MM.1S (cell line): ENCODE measurements around the gene PRRC1.

Experiments
- DNase-seq: peaks from one replicate; pipeline ENCODE4 v3.0.0-alpha.2; 2015
- H2AFZ ChIP-seq: fragments of 300-600 bp; sonication (generic); 2 replicates; pipeline ENCODE4 v1.6.0; 2016; ENCODE audit warnings: antibody characterized with exemption, low read length
- H3F3A ChIP-seq: fragments of 300-600 bp; sonication (generic); 2 replicates; pipeline ENCODE4 v1.6.1; 2016; ENCODE audit warnings: mild to moderate bottlenecking, antibody characterized with exemption, low read length, moderate library complexity, mixed read lengths; ENCODE audit not compliant: insufficient read depth
- H3K27ac ChIP-seq: fragments of 300-600 bp; sonication (generic); 2 replicates; pipeline ENCODE4 v1.5.1; 2016; ENCODE audit warnings: mild to moderate bottlenecking, low read length
- H3K27me3 ChIP-seq: fragments of 300-600 bp; sonication (generic); replicated peaks from 2 replicates; pipeline ENCODE4 v1.6.0; 2016; ENCODE audit warnings: low read length; ENCODE audit not compliant: insufficient read depth
- H3K36me3 ChIP-seq: fragments of 300-600 bp; sonication (generic); replicated peaks from 2 replicates; pipeline ENCODE4 v1.6.1; 2016; ENCODE audit warnings: mild to moderate bottlenecking, low read length, mixed read lengths; ENCODE audit not compliant: insufficient read depth
- H3K4me1 ChIP-seq: fragments of 300-600 bp; sonication (generic); 2 replicates; pipeline ENCODE4 v1.6.1; 2016; ENCODE audit warnings: low read length, mixed read lengths
- H3K4me2 ChIP-seq: fragments of 300-600 bp; sonication (generic); 2 replicates; pipeline ENCODE4 v1.6.0; 2016; ENCODE audit warnings: low read depth, low read length
- H3K4me3 ChIP-seq: fragments of 300-600 bp; sonication (generic); 2 replicates; pipeline ENCODE4 v1.5.1; 2016; ENCODE audit warnings: low read length, mixed read lengths
- H3K79me2 ChIP-seq: fragments of 300-600 bp; sonication (generic); 2 replicates; pipeline ENCODE4 v1.6.1; 2016; ENCODE audit warnings: mixed run types, low read length, mixed read lengths
- H3K9ac ChIP-seq: fragments of 300-600 bp; sonication (generic); 2 replicates; pipeline ENCODE4 v1.6.1; 2016; ENCODE audit warnings: low read length, mixed read lengths
- H3K9me2 ChIP-seq: fragments of 300-600 bp; sonication (generic); replicated peaks from 2 replicates; pipeline ENCODE4 v1.6.1; 2016; ENCODE audit warnings: mild to moderate bottlenecking, low read length, mixed read lengths; ENCODE audit not compliant: insufficient read depth
- H3K9me3 ChIP-seq: fragments of 300-600 bp; sonication (generic); replicated peaks from 2 replicates; pipeline ENCODE4 v1.6.1; 2016; ENCODE audit warnings: mild to moderate bottlenecking, low read length, mixed read lengths; ENCODE audit not compliant: insufficient read depth
- H4K20me1 ChIP-seq: fragments of 300-600 bp; sonication (generic); 2 replicates; pipeline ENCODE4 v1.6.1; 2016; ENCODE audit warnings: mild to moderate bottlenecking, low read length, moderate library complexity, mixed read lengths; ENCODE audit not compliant: insufficient read depth
- CTCF ChIP-seq: fragments of 300-600 bp; sonication (generic); IDR thresholded peaks from 2 replicates; pipeline ENCODE4 v1.5.1; 2016; ENCODE audit warnings: antibody characterized with exemption, low read length, mixed read lengths
- EZH2 ChIP-seq: fragments of 300-600 bp; sonication (generic); optimal IDR thresholded peaks from 2 replicates; pipeline ENCODE3; 2017; ENCODE audit warnings: low read depth, mild to moderate bottlenecking, antibody characterized with exemption, low read length, mixed read lengths
- EZH2phosphoT487 ChIP-seq: fragments of 300-600 bp; sonication (generic); IDR thresholded peaks from 2 replicates; pipeline ENCODE4 v1.6.1; 2018; ENCODE audit warnings: antibody characterized with exemption, low read length

The PRRC1 gene

GRCh38 chr5:127517480-127518318 is at the start of gene PRRC1:
PRRC1 (plus strand) TSS chr5:127517640; CDS start chr5:127523480, 5,840 bp downstream.
- Histone ChIP-seq H3K27ac (peak within 1 kb of the TSS; percentile 87), H3K4me3 (peak within 1 kb of the TSS; percentile 99), H3K36me3 (peaks cover 4% of the 10 kb centered on the region; the same call in 1 of the 2 replicates), H3K4me2 (peak within 1 kb of the TSS; percentile 79), H3F3A (peaks cover 11% of the 10 kb centered on the region; the same call in 1 of the 2 replicates), H2AFZ (peak within 1 kb of the TSS; percentile 98), H3K9me2 (no peaks in the 10 kb centered on the region), H3K27me3 (no peaks in the 10 kb centered on the region), H3K79me2 (peaks cover 50% of the 10 kb centered on the region), H4K20me1 (no peaks in the 10 kb centered on the region), H3K4me1 (0 out of 2 replicates have a peak, but pooled peaks cover 11% of the 10 kb centered on the region), H3K9me3 (no peaks in the 10 kb centered on the region), H3K9ac (peak within 1 kb of the TSS; percentile 93)
- peak; percentile 86 for DNase-seq
- no peak for TF ChIP-seq CTCF
- no peak for TF ChIP-seq EZH2phosphoT487
- no peak for TF ChIP-seq EZH2

DNA sequence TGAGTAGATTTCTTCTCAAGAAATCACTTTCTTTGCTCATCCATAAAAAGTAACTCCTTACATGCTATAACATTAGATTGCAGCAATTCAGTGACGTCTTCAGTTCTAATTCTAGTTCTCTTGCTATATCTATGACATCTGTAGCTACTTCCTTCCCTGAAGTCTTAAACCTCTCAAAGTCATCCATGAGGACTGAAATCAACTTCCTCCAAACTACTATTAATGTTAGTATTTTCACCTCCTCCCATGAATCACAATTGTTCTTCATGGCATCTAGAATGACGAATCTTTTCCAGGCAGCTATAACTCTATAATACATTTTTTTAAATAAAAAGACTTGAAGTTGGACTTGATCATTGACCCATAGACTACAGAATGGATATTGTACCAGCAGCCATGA is 46.2 kb upstream of the PRRC1 start:
- Histone ChIP-seq H3K4me1 (no peaks in the 10 kb centered on the region), H3K36me3 (no peaks in the 10 kb centered on the region)
- no peak for TF ChIP-seq CTCF
- no peak for TF ChIP-seq EZH2
- no peak for TF ChIP-seq EZH2phosphoT487

GRCh38 chr5:127472700-127473099 is 44.7 kb upstream of the PRRC1 start:
- no peak overlapping the region for H3K27ac ChIP-seq
- H3K9me2 ChIP-seq, result no peaks in the 10 kb centered on the region
- no peaks in the 10 kb centered on the region for H3K79me2 ChIP-seq
- H3K36me3 ChIP-seq, result no peaks in the 10 kb centered on the region
- no peak overlapping the region for H3K4me3 ChIP-seq
- H3K9ac ChIP-seq, result no peak overlapping the region
- H3F3A ChIP-seq, result no peaks in the 10 kb centered on the region
- DNase-seq, result no peak
- H3K4me2 ChIP-seq, result no peak overlapping the region
- TF ChIP-seq CTCF, result no peak
- TF ChIP-seq EZH2phosphoT487, result no peak
- TF ChIP-seq EZH2, result no peak
- no peaks in the 10 kb centered on the region for H3K4me1 ChIP-seq
- no peaks in the 10 kb centered on the region for H3K9me3 ChIP-seq
- H2AFZ ChIP-seq, result no peak overlapping the region
- H3K27me3 ChIP-seq, result no peaks in the 10 kb centered on the region
- no peaks in the 10 kb centered on the region for H4K20me1 ChIP-seq

More for the DNA sequence above, 46.2 kb upstream of the PRRC1 start:
- no peak for DNase-seq
- no peak overlapping the region for H3K4me3 ChIP-seq
- no peaks in the 10 kb centered on the region for H3F3A ChIP-seq
- no peaks in the 10 kb centered on the region for H3K9me3 ChIP-seq
- H3K9ac ChIP-seq, result no peak overlapping the region
- no peaks in the 10 kb centered on the region for H3K9me2 ChIP-seq
- H3K4me2 ChIP-seq, result no peak overlapping the region
- H4K20me1 ChIP-seq, result no peaks in the 10 kb centered on the region
- no peaks in the 10 kb centered on the region for H3K79me2 ChIP-seq
- H3K27me3 ChIP-seq, result no peaks in the 10 kb centered on the region
- H2AFZ ChIP-seq, result no peak overlapping the region
- no peak overlapping the region for H3K27ac ChIP-seq
